RKO (cell line): ENCODE measurements around the gene UBE2D4.
"Not testable (repeated sequence)": the region's sequence is repeated elsewhere in the genome, so short reads cannot be mapped to it uniquely, and the experiment has no call there.

Experiments used
- DNase-seq: peaks from one replicate; pipeline ENCODE4 v3.0.0-alpha.2; 2016; ENCODE audit warnings: low spot score

UBE2D4 gene

DNA sequence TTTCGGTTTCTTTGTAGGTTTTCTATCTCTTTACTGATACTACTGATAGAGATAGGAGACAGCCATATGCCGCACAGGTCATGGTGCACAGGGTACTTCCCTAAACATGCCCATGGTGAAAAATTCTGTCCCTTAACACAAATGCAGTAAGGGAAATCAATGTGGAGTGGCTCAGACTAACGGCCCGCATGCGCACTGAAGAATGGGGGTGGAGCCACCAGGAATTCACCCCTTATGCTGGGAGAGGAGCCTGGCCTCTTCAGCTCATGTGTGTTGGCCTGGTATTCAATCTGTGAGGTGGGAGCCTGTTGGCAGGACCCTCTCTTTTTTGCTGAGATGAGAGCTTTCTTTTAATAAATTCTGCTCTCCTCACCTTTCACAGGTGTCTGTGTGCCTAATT lies 11.4 kb upstream of the UBE2D4 start:
- DNase-seq, result no peak

DNA sequence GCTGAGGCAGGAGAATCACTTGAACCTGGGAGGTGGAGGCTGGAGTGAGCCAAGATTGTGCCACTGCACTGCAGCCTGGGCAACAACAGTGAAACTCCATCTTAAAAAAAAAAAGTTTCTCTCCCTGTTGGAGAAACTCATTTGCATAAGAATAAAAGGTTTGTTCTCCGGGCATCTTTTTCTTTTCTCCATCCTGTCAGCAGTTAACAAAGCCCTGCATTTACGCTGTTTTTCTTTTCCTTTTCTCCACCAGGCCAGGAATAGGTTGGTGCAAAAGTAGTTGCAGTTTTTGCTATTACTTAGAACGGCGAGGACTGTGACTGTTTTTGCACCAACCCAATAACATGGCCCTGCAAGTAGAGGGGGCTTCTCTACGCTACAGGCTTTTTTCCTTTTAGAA lies 10.3 kb upstream of the UBE2D4 start:
- DNase-seq, result no peak

- DNase-seq, result no peak
Observed at GRCh38 chr7:43921423-43921822, 4.8 kb upstream of the UBE2D4 start.

GRCh38 chr7:43922726-43923125 lies 3.5 kb upstream of the UBE2D4 start:
- no peak for DNase-seq

- no peak for DNase-seq
Observed at GRCh38 chr7:43926798-43927123, 525 bp downstream of the UBE2D4 start.

- no peak for DNase-seq
Observed at GRCh38 chr7:43927810-43928209, 1.6 kb downstream of the UBE2D4 start.

GRCh38 chr7:43929529-43930457 lies 3.6 kb downstream of the UBE2D4 start:
- DNase-seq, result no peak

DNA sequence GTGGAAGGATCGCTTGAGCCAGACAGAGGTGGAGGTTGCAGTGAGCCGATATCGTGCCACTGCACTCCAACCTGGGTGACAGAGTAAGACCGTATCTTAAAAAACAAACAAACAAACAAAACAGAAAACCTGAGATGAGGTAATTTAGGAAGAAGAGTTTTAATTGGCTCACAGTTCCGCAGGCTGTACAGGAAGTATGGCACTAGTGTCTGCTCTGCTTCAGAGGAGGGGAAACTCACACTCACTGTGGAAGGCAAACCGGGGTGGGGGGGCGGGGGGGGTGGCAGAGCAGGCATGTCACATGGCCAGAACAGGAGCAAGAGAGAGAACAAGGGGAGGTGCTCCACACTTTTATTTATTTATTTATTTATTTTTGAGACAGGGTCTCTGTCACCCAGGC lies 5.1 kb downstream of the UBE2D4 start:
- no peak for DNase-seq

GRCh38 chr7:43933902-43934560 lies 7.8 kb downstream of the UBE2D4 start:
- no peak for DNase-seq

DNA sequence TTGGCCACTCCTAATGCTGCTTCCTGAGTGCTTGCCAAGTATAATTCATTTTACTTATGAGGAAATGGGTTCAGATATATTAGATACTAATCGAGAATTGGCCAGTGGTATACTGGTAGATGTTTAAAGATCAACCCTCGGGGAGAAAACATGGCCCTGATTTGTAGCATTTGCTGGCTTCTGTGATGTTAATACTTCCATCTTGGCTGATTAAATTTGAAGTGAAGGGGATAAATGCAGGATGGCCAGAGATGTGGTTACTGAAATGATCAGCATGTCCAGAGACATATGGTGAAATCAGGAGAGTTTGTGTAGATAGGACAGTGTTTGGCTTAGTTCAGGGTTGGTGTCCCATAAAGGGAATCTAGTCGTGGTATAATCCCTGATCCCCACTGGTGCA lies 11.2 kb downstream of the UBE2D4 start:
- no peak for DNase-seq

DNA sequence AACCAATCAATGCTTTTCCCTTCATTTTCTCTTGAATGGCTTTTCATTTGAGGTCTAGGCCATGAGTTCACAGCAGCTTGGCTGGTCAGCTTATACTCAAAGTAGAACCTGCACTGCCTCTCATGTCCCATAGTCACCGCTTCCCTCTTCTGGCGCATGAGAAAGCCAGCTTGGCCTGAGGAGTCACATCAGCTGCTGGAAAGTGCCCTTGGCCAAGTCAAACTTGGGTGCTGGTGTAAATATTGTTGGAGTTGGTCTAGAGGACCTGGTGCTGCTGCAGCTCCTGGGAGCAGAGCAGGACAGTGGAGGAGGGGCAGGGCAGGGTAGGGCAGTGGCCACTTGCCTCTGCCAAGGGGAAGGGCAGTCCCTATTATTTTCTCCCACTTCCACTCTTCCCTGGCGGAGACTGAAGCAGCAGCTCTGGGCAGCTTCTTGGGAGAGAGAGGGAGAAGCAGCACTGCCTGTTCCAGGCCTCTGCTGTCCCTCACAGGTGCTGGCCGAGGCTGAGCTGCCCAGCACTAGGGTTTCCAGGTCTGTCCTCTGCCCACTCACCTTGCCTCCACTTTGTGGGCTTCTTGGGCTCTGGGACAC lies 12.8 kb downstream of the UBE2D4 start:
- DNase-seq, result no peak

DNA sequence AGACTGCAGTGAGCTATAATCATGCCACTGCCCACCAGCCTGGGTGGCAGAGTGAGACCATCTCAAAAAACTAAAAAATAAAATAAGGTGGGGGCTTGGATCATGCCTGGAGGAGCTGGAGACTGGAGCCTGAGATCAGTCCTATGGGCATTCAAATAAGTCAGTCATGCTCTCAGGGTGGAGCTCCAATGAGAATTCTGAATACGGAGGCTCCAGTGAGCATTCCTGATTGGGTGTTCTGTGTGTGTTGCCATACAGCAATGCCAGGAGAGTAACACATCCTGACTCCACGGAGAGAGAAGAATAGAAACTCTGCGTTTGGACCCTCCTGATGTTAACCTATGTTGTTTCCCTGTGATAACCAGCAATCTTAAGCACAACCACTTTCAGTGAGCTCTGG lies 16.0 kb downstream of the UBE2D4 start:
- DNase-seq, result no peak

GRCh38 chr7:43942997-43943396 lies 16.8 kb downstream of the UBE2D4 start:
- no peak for DNase-seq

DNA sequence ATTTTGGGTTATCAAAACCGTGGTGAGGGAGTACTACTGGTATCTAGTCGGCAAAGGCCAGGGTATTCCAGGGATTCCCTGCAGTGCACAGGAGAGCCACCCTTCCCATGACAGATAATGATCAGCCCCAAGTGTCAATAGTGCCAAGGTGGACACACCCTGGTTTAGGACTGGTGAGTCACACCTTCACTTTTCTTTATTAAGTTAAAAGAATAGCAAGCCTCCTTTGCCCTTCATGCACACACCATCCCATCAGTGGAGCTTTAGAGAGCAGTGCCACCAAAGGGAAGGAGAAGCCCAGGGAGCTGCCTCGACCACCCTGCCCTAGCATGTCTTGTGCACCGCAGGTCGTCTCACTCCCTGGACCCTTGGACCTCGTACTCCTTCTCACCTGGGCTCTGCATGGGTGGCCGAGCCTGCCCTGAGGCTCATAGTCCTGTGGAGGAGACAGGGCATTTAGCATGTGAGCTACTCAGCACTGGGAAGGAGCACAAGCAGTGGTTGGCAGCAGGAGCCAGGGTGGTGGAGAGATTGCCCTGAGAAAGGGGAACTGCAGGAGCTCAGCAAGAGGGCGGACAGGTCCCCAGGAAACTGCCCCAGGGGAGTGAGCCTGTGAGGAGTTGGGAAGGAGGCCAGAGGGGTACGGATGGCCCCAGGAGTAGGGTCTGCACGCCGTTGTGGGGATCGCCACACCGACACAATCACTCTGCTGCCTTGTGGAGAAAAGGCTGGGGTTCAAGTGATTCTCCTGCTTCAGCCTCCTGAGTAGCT lies 17.4 kb downstream of the UBE2D4 start:
- DNase-seq, result no peak

DNA sequence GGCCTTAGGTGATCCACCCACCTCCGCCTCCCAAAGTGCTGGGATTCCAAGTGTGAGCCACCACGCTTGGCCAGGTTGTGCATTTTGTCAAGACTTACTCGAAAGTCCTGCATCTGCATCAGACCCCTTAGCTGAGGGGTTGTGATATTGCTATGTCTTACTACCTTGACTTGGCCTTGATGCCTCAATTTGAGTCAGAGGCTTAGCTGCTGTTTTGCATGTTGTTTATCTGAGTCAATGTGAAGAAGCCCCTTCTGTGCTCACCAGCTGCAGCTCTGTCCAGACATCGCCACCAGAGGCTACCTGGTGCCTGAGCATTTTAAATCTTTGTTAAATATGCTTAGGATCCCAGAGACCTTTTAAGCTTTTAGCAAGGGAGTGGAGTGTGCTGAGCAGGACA lies 18.1 kb downstream of the UBE2D4 start:
- DNase-seq, result no peak

DNA sequence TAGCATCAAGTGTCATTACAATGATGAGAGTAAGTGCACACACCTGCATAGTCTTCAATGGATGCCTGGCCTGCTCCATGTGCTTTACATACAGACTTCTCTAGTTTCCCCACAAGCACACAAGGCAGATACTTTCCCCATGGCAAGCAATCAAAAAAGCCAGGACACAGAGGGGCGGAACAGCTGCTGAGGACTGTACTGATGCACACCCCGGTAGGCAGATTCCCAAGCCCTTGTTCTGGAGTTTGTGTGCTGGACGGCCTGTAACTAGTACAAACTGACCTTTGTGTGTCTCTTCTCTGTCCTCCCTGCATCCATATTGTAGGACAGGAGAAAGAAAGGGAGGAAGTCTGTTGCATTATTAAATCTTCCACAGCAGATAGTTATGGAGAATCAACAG lies 25.8 kb downstream of the UBE2D4 start:
- no peak for DNase-seq

- DNase-seq, result no peak
Observed at GRCh38 chr7:43953071-43953470, 26.8 kb downstream of the UBE2D4 start.

- peak; percentile 78 for DNase-seq
Observed at GRCh38 chr7:43954524-43955228, 28.4 kb downstream of the UBE2D4 start.

- DNase-seq, result no peak
Observed at GRCh38 chr7:43956027-43956426, 29.8 kb downstream of the UBE2D4 start.

DNA sequence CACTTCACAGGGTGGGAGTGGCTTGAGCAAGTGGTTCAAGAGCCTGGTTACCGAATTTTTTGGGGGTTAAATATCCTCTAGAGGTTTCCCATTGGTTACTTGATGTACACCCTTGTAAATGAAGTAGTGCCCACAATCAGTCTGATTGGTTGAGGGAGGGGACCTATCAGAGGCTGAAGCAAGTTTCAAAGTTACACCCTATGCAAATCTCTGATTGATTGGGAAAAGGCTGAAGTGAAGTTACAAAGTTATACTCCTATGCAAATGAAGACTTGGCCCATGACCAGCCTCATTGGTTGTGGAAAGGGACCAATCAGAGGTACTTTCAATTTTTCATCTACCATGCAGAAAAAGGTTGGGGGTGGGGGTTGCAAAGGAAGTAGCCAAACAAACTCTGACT lies 34.7 kb downstream of the UBE2D4 start:
- peak; percentile 5 for DNase-seq

DNA sequence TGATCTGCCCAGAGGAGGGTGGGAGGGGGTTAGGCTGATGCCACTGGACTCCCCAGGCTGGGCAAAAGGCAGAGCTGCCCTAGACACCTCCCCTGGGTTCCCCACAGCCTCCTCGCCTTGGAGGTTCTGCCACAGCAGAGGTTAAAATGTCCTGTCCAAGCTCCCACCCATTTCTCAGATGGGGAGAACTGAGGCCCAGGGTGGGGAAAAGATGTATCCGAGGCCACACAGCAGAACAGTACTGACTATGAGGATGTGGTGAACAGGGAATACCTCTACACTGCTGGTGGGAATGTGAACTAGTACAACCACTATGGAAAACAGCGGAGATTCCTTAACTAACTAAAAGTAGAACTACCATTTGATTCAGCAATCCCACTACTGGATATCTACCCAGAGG lies 40.2 kb downstream of the UBE2D4 start:
- not testable (repeated sequence) for DNase-seq
